Mesenchymal stem cell (in vitro differentiated cells and primary cell): ENCODE data around the gene HAS3.

ENCODE experiments used
- DNase-seq: peaks from one replicate; pipeline ENCODE4 v3.0.0-alpha.2; 2013
- H2AFZ ChIP-seq: one replicate; pipeline ENCODE4 v1.6.1; 2013; ENCODE audit warnings: low read depth, mild to moderate bottlenecking, control low read depth, inconsistent platforms, low read length, moderate library complexity
- H2AK5ac ChIP-seq: 2 replicates; pipeline ENCODE4 v1.6.1; 2013; ENCODE audit warnings: low read length, moderate library complexity, mild to moderate bottlenecking, inconsistent platforms; ENCODE audit not compliant: severe bottlenecking
- H2BK120ac ChIP-seq: one replicate; pipeline ENCODE4 v1.6.1; 2013; ENCODE audit warnings: low read depth, mild to moderate bottlenecking, inconsistent platforms, low read length, moderate library complexity
- H2BK12ac ChIP-seq, 2 experiments: one replicate each; pipeline ENCODE4 v1.6.1; 2013; ENCODE audit warnings: inconsistent platforms in 2 of 2, low read length in 2 of 2, mild to moderate bottlenecking in 2 of 2, moderate library complexity in 2 of 2, control low read depth in 1 of 2
- H2BK15ac ChIP-seq: one replicate; pipeline ENCODE4 v1.6.1; 2013; ENCODE audit warnings: mild to moderate bottlenecking, low read depth, inconsistent platforms; ENCODE audit not compliant: poor library complexity, severe bottlenecking
- H2BK5ac ChIP-seq: 2 replicates; pipeline ENCODE4 v1.6.1; 2013; ENCODE audit warnings: low read depth, mild to moderate bottlenecking, low read length, control low read depth, inconsistent platforms; ENCODE audit not compliant: poor library complexity, severe bottlenecking
- H3K14ac ChIP-seq, 2 experiments: one replicate each; pipeline ENCODE4 v1.6.1; 2013; ENCODE audit warnings: inconsistent platforms in 2 of 2, low read length in 2 of 2, control low read depth in 1 of 2, mild to moderate bottlenecking in 1 of 2, moderate library complexity in 1 of 2
- H3K18ac ChIP-seq, 2 experiments: one replicate each; pipeline ENCODE4 v1.6.1; 2013; ENCODE audit warnings: inconsistent platforms in 2 of 2, low read length in 2 of 2, control low read depth in 1 of 2, low read depth in 1 of 2, mild to moderate bottlenecking in 1 of 2
- H3K23ac ChIP-seq, 2 experiments: one replicate each; pipeline ENCODE4 v1.6.1; 2013; ENCODE audit warnings: inconsistent platforms in 2 of 2, low read length in 2 of 2, mild to moderate bottlenecking in 2 of 2, moderate library complexity in 2 of 2, control low read depth in 1 of 2
- H3K27ac ChIP-seq: 2 replicates; pipeline ENCODE4 v1.5.1; 2013; ENCODE audit warnings: mild to moderate bottlenecking, moderate library complexity, low read length, control low read depth, inconsistent platforms; ENCODE audit not compliant: poor library complexity, severe bottlenecking
- H3K27me3 ChIP-seq, 2 experiments: 2 replicates each; pipeline versions ENCODE4 v1.6.1 to v1.7.0; 2013; ENCODE audit warnings: low read length in 2 of 2, mild to moderate bottlenecking in 2 of 2, moderate library complexity in 2 of 2, control low read depth in 1 of 2, inconsistent platforms in 1 of 2; ENCODE audit not compliant: control insufficient read depth in 1 of 2, insufficient read depth in 1 of 2
- H3K36me3 ChIP-seq, 2 experiments: 2 replicates each; pipeline versions ENCODE4 v1.6.1 to v1.7.0; 2013; ENCODE audit warnings: low read length in 2 of 2, control low read depth in 1 of 2, inconsistent platforms in 1 of 2, low read depth in 1 of 2, mild to moderate bottlenecking in 1 of 2; ENCODE audit not compliant: insufficient read depth in 2 of 2, control insufficient read depth in 1 of 2
- H3K4ac ChIP-seq, 2 experiments: one replicate each; pipeline ENCODE4 v1.6.1; 2013; ENCODE audit warnings: inconsistent platforms in 2 of 2, low read length in 2 of 2, mild to moderate bottlenecking in 2 of 2, moderate library complexity in 2 of 2, control low read depth in 1 of 2, low read depth in 1 of 2
- H3K4me1 ChIP-seq: 2 replicates; pipeline ENCODE4 v1.6.1; 2013; ENCODE audit warnings: low read depth, low read length, control low read depth; ENCODE audit not compliant: control insufficient read depth, insufficient read depth
- H3K4me2 ChIP-seq: 2 replicates; pipeline ENCODE4 v1.6.1; 2013; ENCODE audit warnings: low read length, mild to moderate bottlenecking, inconsistent platforms; ENCODE audit not compliant: poor library complexity, severe bottlenecking
- H3K4me3 ChIP-seq, 2 experiments: 2 replicates each; pipeline versions ENCODE4 v1.5.1 to v1.7.0; 2013; ENCODE audit warnings: low read length in 2 of 2, mild to moderate bottlenecking in 2 of 2, control low read depth in 1 of 2, low read depth in 1 of 2; ENCODE audit not compliant: insufficient read depth in 1 of 2
- H3K79me1 ChIP-seq: replicated peaks from 2 replicates; pipeline ENCODE4 v1.6.1; 2013; ENCODE audit warnings: mild to moderate bottlenecking, control low read depth, low read length, inconsistent platforms; ENCODE audit not compliant: poor library complexity, severe bottlenecking
- H3K9ac ChIP-seq: 2 replicates; pipeline ENCODE4 v1.7.0; 2013; ENCODE audit warnings: mild to moderate bottlenecking, low read length, moderate library complexity
- H3K9me3 ChIP-seq: 2 replicates; pipeline ENCODE4 v1.7.0; 2013; ENCODE audit warnings: mild to moderate bottlenecking, low read length; ENCODE audit not compliant: control insufficient read depth
- H4K8ac ChIP-seq: one replicate; pipeline ENCODE4 v1.6.1; 2013; ENCODE audit warnings: inconsistent platforms, mild to moderate bottlenecking, low read length, moderate library complexity
- H4K91ac ChIP-seq: one replicate; pipeline ENCODE4 v1.6.1; 2013; ENCODE audit warnings: mild to moderate bottlenecking, low read length, inconsistent platforms
- WGBS: methylation state at CpG from one replicate; pipeline ENCODE4 v1.1.7; 2013; ENCODE audit warnings: mixed read lengths; 5-methylcytosine and 5-hydroxymethylcytosine counted together

The HAS3 gene

DNA sequence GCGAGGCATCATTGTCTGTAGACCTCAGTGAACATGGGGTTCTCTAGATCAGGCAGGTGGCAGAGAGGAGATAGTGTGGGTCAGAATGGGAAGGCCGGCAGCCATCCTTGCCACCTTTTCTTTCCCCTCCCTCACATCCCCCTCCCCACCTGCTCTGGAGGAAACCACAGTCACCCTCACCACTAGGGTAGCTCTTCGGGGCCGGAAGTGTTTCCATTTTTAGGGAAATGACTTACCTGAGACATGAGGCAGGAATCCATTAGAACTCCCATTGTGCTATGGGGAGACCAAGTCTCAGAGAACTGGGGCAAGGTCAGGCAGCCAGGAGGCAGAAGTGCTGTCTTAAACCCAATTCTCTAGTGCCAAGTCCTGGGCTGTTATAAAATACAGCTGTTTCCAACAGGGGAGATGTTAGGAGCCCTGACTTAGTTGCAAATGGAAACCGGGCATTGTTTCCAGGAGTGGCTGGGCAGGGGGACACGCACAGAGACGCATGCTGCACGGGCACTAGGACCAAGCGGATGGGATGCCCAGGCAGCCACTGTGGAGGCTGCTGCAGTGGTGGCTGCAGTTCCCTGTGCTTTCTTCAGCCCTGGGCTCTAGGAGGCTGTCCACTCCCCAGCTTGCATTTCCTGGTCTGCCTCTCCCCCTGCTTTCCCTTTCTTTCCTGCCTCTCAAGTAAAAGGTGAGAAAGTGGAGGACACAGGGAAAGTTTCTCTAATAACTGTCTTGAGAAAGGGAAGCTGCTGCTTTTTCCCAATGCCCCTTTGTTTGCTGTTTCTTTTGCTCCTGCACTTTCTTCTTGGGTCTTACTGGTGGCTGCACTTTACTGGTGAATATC, 2.8 kb downstream of the HAS3 start:
- no peak overlapping the region for H3K9ac ChIP-seq
- no peak overlapping the region for H4K8ac ChIP-seq
- DNase-seq: no peak
- peaks cover 24 to 31% of the 10 kb centered on the region in 2 experiments for H3K36me3 ChIP-seq
- H2BK12ac ChIP-seq: no peak overlapping the region
- H4K91ac ChIP-seq: no peak overlapping the region
- no peaks in the 10 kb centered on the region for H3K9me3 ChIP-seq
- H2AFZ ChIP-seq: no peak overlapping the region
- H3K4me1 ChIP-seq: peaks cover 40% of the 10 kb centered on the region
- 38% methylated on average over 7 of the region's 9 CpGs for WGBS
- peaks cover 0 to 15% of the 10 kb centered on the region in 2 experiments for H3K27me3 ChIP-seq
- peak overlapping the region in 1 of 2 experiments; percentile 67 for H3K23ac ChIP-seq
- no peak overlapping the region for H2BK120ac ChIP-seq
- H3K4me2 ChIP-seq: peak overlapping the region; percentile 97
- H3K4ac ChIP-seq: no peak overlapping the region
- H3K27ac ChIP-seq: no peak overlapping the region
- peaks cover 39% of the 10 kb centered on the region for H3K79me1 ChIP-seq
- H2BK15ac ChIP-seq: no peak overlapping the region
- H3K4me3 ChIP-seq: peak overlapping the region; percentile 15 to 71
- no peak overlapping the region for H3K18ac ChIP-seq
- no peak overlapping the region for H2AK5ac ChIP-seq
- no peak overlapping the region for H3K14ac ChIP-seq
- H2BK5ac ChIP-seq: no peak overlapping the region

DNA sequence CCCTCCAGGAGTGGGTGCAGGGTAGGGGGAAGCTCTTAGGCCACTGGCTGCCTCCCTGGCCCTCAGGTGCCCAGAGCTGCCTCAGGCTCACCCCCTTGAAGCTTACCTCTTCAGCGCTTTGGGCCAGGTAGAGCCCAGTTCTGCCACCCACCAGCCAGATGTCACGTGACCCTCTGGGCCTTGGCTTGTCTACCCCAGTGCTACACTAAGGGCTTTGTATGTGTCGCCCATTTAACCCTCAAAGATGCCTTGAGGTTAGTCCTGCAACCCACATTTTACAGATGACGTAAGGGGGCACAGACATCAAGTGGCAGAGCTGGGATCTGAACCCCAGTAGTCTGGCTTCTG, 3.4 kb downstream of the HAS3 start:
- WGBS: 96% methylated on average over 4 of the region's 4 CpGs
- H2BK12ac ChIP-seq: no peak overlapping the region
- no peak overlapping the region for H2BK15ac ChIP-seq
- no peak overlapping the region for H2AK5ac ChIP-seq
- no peak overlapping the region for H4K91ac ChIP-seq
- H3K4ac ChIP-seq: no peak overlapping the region
- no peak overlapping the region for H3K4me2 ChIP-seq
- no peak for DNase-seq
- H3K9me3 ChIP-seq: no peaks in the 10 kb centered on the region
- no peak overlapping the region for H3K14ac ChIP-seq
- H3K4me3 ChIP-seq: no peak overlapping the region
- H3K79me1 ChIP-seq: peaks cover 39% of the 10 kb centered on the region
- H3K36me3 ChIP-seq: peaks cover 29 to 37% of the 10 kb centered on the region in 2 experiments
- H3K27me3 ChIP-seq: peaks cover 0 to 15% of the 10 kb centered on the region in 2 experiments
- no peak overlapping the region for H3K23ac ChIP-seq
- no peak overlapping the region for H3K9ac ChIP-seq
- no peak overlapping the region for H2BK120ac ChIP-seq
- H3K27ac ChIP-seq: no peak overlapping the region
- no peak overlapping the region for H3K18ac ChIP-seq
- H4K8ac ChIP-seq: no peak overlapping the region
- H2BK5ac ChIP-seq: no peak overlapping the region
- no peak overlapping the region for H2AFZ ChIP-seq
- peaks cover 41% of the 10 kb centered on the region for H3K4me1 ChIP-seq

DNA sequence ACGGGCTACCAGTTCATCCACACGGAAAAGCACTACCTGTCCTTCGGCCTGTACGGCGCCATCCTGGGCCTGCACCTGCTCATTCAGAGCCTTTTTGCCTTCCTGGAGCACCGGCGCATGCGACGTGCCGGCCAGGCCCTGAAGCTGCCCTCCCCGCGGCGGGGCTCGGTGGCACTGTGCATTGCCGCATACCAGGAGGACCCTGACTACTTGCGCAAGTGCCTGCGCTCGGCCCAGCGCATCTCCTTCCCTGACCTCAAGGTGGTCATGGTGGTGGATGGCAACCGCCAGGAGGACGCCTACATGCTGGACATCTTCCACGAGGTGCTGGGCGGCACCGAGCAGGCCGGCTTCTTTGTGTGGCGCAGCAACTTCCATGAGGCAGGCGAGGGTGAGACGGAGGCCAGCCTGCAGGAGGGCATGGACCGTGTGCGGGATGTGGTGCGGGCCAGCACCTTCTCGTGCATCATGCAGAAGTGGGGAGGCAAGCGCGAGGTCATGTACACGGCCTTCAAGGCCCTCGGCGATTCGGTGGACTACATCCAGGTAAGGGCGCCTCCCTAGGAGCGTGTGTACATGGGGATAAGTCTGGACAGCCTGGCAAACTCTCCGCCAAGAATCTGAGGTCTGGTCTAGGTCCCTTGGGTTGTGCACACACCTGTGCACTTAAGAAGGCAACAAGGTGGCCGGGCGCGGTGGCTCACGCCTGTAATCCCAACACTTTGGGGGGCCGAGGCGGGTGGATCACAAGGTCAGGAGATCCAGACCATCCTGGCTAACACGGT, 4.2 kb downstream of the HAS3 start:
- Histone ChIP-seq H3K4me3 (no peak overlapping the region), H3K9ac (no peak overlapping the region), H3K14ac (no peak overlapping the region), H2AFZ (no peak overlapping the region), H4K8ac (no peak overlapping the region), H4K91ac (no peak overlapping the region), H3K9me3 (no peaks in the 10 kb centered on the region), H3K4me2 (no peak overlapping the region), H3K4me1 (peaks cover 41% of the 10 kb centered on the region), H3K27ac (no peak overlapping the region), H3K36me3 (peaks cover 37 to 45% of the 10 kb centered on the region in 2 experiments), H2BK120ac (no peak overlapping the region), H3K79me1 (peaks cover 43% of the 10 kb centered on the region), H3K4ac (no peak overlapping the region), H2BK15ac (no peak overlapping the region), H2AK5ac (no peak overlapping the region), H3K23ac (no peak overlapping the region), H2BK12ac (no peak overlapping the region), H2BK5ac (no peak overlapping the region), H3K18ac (no peak overlapping the region), H3K27me3 (peaks cover 0 to 15% of the 10 kb centered on the region in 2 experiments)
- no peak for DNase-seq
- WGBS: 97% methylated on average over 47 of the region's 48 CpGs

DNA sequence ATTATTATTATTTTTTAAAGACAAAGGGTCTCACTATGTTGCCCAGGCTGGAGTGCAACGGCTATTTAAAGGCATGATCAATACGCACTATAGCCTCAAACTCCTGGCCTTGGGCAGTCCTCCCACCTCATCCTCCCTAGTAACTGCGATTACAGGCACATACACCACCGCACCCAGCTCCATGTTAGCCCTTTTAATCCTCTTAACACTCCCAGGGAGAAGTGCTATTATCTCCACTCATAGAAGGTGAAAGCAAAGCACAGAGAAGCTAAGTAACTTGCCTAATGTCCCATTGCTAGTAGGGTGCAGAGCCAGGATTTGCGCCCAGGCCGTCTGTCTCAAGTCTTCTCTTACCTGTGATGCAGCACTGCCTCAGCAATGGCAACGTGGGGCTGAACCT, 5.0 kb downstream of the HAS3 start:
- Histone ChIP-seq H2AFZ (no peak overlapping the region), H2BK12ac (no peak overlapping the region), H3K23ac (no peak overlapping the region), H3K14ac (no peak overlapping the region), H3K4me3 (no peak overlapping the region), H3K27ac (no peak overlapping the region), H3K18ac (no peak overlapping the region), H2AK5ac (no peak overlapping the region), H2BK15ac (no peak overlapping the region), H3K27me3 (peaks cover 0 to 15% of the 10 kb centered on the region in 2 experiments), H3K4ac (no peak overlapping the region), H3K9ac (no peak overlapping the region), H4K8ac (no peak overlapping the region), H3K4me2 (no peak overlapping the region), H3K4me1 (peaks cover 40% of the 10 kb centered on the region), H2BK120ac (no peak overlapping the region), H3K9me3 (no peaks in the 10 kb centered on the region), H2BK5ac (no peak overlapping the region), H3K36me3 (peaks cover 45 to 52% of the 10 kb centered on the region in 2 experiments), H3K79me1 (peaks cover 45% of the 10 kb centered on the region), H4K91ac (no peak overlapping the region)
- no peak for DNase-seq
- 96% methylated on average over 7 of the region's 7 CpGs for WGBS
